CD4-positive, CD25-positive, alpha-beta regulatory T cell (primary cell): ENCODE measurements around the gene ITIH3. TPM values are rescaled to one million over a fixed set of nuclear protein-coding genes. Genes with fewer than 3 reads are reported as not detected.

Experiments
- ATAC-seq, 2 donors: fragments of 150-1000 bp; cut with Tn5 transposase; one replicate each; pipeline ENCODE4 v1.10.0; 2021; ENCODE audit warnings: low read depth in 2 of 2, moderate number of reproducible peaks in 2 of 2, moderate library complexity in 1 of 2
- DNase-seq, 3 donors: peaks; one replicate each; pipeline versions ENCODE4 v3.0.0 to v3.0.0-alpha.2; 2012 to 2022; ENCODE audit warnings: mixed read lengths in 1 of 3
- H3K27ac ChIP-seq: one replicate; pipeline ENCODE4 v1.7.0; 2013; ENCODE audit warnings: mild to moderate bottlenecking, low read length; ENCODE audit not compliant: insufficient read depth, poor library complexity, severe bottlenecking
- H3K27me3 ChIP-seq: one replicate; pipeline ENCODE4 v1.7.0; 2013; ENCODE audit warnings: low read length; ENCODE audit not compliant: control insufficient read depth, insufficient read depth
- H3K36me3 ChIP-seq: one replicate; pipeline ENCODE4 v1.7.0; 2013; ENCODE audit warnings: mild to moderate bottlenecking, low read length, moderate library complexity; ENCODE audit not compliant: control insufficient read depth, insufficient read depth
- H3K4me1 ChIP-seq: 2 replicates; pipeline ENCODE4 v1.7.0; 2013; ENCODE audit warnings: mild to moderate bottlenecking, low read length; ENCODE audit not compliant: insufficient read depth, control insufficient read depth, poor library complexity, severe bottlenecking
- H3K4me3 ChIP-seq: one replicate; pipeline ENCODE4 v1.7.0; 2013; ENCODE audit warnings: low read depth, mild to moderate bottlenecking, low read length, moderate library complexity
- H3K9me3 ChIP-seq, 2 experiments: 1 replicate in 1 of 2; 2 replicates in 1 of 2; pipeline ENCODE4 v1.7.0; 2013; ENCODE audit warnings: low read length in 2 of 2, mild to moderate bottlenecking in 1 of 2, moderate library complexity in 1 of 2; ENCODE audit not compliant: control insufficient read depth in 2 of 2
- H3K27ac Mint-ChIP-seq, 3 donors: one replicate each; pipeline ENCODE4 v1.8.0; 2020 to 2022; ENCODE audit warnings: mild to moderate bottlenecking in 3 of 3, mixed read lengths in 3 of 3, moderate library complexity in 2 of 3
- H3K27me3 Mint-ChIP-seq: one replicate; pipeline ENCODE4 v1.8.0; 2022; ENCODE audit warnings: mild to moderate bottlenecking, mixed read lengths
- H3K36me3 Mint-ChIP-seq: one replicate; pipeline ENCODE4 v1.8.0; 2020; ENCODE audit warnings: mixed read lengths
- H3K4me1 Mint-ChIP-seq, 4 donors: one replicate each; pipeline ENCODE4 v1.8.0; 2020 to 2022; ENCODE audit warnings: mixed read lengths in 4 of 4, mild to moderate bottlenecking in 1 of 4
- H3K4me3 Mint-ChIP-seq, 4 donors: one replicate each; pipeline ENCODE4 v1.8.0; 2020 to 2022; ENCODE audit warnings: mild to moderate bottlenecking in 4 of 4, mixed read lengths in 4 of 4, moderate library complexity in 3 of 4
- H3K9me3 Mint-ChIP-seq, 7 donors: one replicate each; pipeline ENCODE4 v1.8.0; 2020 to 2022; ENCODE audit warnings: mixed read lengths in 7 of 7, mild to moderate bottlenecking in 3 of 7, moderate library complexity in 2 of 7
- polyA plus RNA-seq, 4 donors: library from polyadenylated mRNA; unstranded; fragments of 300-500 nt; fragmentation: Illumina TruSeq; gene quantifications; one replicate each; pipeline ENCODE4 v1.2.3, GENCODE V29; 2021
- total RNA-seq: library from RNA; stranded (reverse); gene quantifications from one replicate; pipeline ENCODE4 v1.2.3, GENCODE V29; 2022

Gene ITIH3
- total and polyA plus RNA-seq, 5 donors from 2014 or later = 0.63 to 1.5 TPM; not detected in 3

- H3K4me3 ChIP-seq = no peak overlapping the region
- no peaks in the 10 kb centered on the region for H3K27me3 ChIP-seq
- no peak overlapping the region for H3K27ac ChIP-seq
- no peak for DNase-seq
- H3K36me3 ChIP-seq = peaks cover 31% of the 10 kb centered on the region
- no peak for ATAC-seq
- Mint-ChIP-seq H3K9me3 (no peaks in the 10 kb centered on the region), H3K4me1 (peaks cover 0 to 23% (median 4%) of the 10 kb centered on the region in 4 donors), H3K36me3 (peaks cover 21% of the 10 kb centered on the region), H3K4me3 (no peak overlapping the region), H3K27me3 (no peaks in the 10 kb centered on the region), H3K27ac (peak overlapping the region in 1 of 3 donors; percentile 20)
- H3K4me1 ChIP-seq = peaks cover 17% of the 10 kb centered on the region
- no peaks in the 10 kb centered on the region for H3K9me3 ChIP-seq
Measured at GRCh38 chr3:52835766-52836470, 41.3 kb downstream of the ITIH3 start.

DNA sequence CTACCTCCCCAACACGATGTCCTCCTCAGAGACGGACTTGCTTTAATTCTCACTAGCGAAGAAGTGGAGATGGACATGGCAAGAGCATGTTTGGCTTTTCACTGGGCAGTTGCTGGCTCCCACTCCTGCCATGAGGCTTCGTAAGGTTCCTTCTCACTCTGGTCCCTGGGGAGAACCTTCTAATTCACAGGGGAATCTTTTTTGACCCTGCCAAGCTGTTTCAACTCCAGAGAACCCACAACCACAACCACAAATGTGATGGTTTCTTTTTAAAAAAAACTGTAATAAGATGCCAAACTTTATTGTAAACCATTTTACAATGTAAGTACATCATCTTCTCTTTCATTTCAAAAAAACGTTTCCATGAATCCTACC, 41.9 kb downstream of the ITIH3 start:
- peaks cover 17% of the 10 kb centered on the region for H3K4me1 ChIP-seq
- Mint-ChIP-seq H3K4me1 (peaks cover 0 to 23% (median 4%) of the 10 kb centered on the region in 4 donors), H3K27ac (peak overlapping the region in 1 of 3 donors; percentile 20), H3K27me3 (no peaks in the 10 kb centered on the region), H3K9me3 (no peaks in the 10 kb centered on the region), H3K36me3 (peaks cover 25% of the 10 kb centered on the region), H3K4me3 (no peak overlapping the region)
- no peak overlapping the region for H3K27ac ChIP-seq
- DNase-seq (no peak), ATAC-seq (no peak)
- H3K9me3 ChIP-seq = no peaks in the 10 kb centered on the region
- H3K4me3 ChIP-seq = no peak overlapping the region
- peaks cover 37% of the 10 kb centered on the region for H3K36me3 ChIP-seq
- H3K27me3 ChIP-seq = no peaks in the 10 kb centered on the region

- peak overlapping the region in 1 of 3 donors; percentile 20 for H3K27ac Mint-ChIP-seq
- no peaks in the 10 kb centered on the region for H3K9me3 Mint-ChIP-seq
- no peak overlapping the region for H3K4me3 Mint-ChIP-seq
- H3K36me3 Mint-ChIP-seq = peaks cover 30% of the 10 kb centered on the region
- peaks cover 0 to 23% (median 4%) of the 10 kb centered on the region in 4 donors for H3K4me1 Mint-ChIP-seq
- no peak for ATAC-seq
- Histone ChIP-seq H3K4me1 (peaks cover 17% of the 10 kb centered on the region), H3K27me3 (no peaks in the 10 kb centered on the region), H3K9me3 (no peaks in the 10 kb centered on the region), H3K4me3 (no peak overlapping the region), H3K36me3 (peaks cover 41% of the 10 kb centered on the region), H3K27ac (no peak overlapping the region)
- no peak for DNase-seq
- H3K27me3 Mint-ChIP-seq = no peaks in the 10 kb centered on the region
Measured at GRCh38 chr3:52836986-52837385, 42.4 kb downstream of the ITIH3 start.

DNA sequence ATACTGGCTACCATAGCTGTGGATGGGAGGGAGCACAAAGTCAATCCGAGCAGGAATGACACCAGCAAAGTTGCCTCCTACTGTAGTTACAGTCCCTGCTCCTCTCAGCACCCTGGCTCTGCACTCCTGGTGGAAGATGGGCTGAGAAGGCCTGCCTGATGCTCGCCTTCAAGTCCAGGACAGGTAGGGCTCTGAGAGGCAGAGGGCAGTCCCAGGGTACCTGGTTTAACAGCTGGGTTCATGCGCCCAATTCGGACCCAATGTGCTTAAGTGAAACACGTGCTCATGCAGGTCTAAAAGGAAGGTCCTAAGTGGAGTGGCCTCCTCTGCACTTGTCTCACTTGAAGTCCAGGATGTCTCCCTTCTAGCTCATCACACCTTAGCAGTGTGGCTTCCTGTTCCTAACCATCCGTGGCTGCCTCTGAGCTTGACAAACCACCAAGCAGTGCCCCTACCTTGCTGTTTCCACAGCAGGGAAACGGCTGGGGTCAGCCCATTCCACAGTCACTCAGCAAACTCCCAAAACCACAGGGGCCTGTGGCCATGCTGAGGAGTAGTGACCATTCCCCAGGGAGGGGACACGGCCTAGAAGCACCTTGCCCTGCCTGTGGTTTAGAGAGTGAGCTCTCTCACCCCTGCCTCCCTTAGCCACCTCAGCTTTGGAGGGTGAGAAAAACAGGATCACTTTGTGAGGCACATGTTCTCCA, 44.1 kb downstream of the ITIH3 start:
- Mint-ChIP-seq H3K36me3 (peaks cover 28% of the 10 kb centered on the region), H3K4me1 (peaks cover 0 to 23% (median 4%) of the 10 kb centered on the region in 4 donors), H3K4me3 (no peak overlapping the region), H3K27me3 (no peaks in the 10 kb centered on the region), H3K27ac (peak overlapping the region in 2 of 3 donors; percentile 52 to 79), H3K9me3 (no peaks in the 10 kb centered on the region)
- Histone ChIP-seq H3K27me3 (no peaks in the 10 kb centered on the region), H3K36me3 (peaks cover 54% of the 10 kb centered on the region), H3K4me1 (peaks cover 17% of the 10 kb centered on the region), H3K27ac (no peak overlapping the region), H3K9me3 (no peaks in the 10 kb centered on the region), H3K4me3 (no peak overlapping the region)
- ATAC-seq (no peak), DNase-seq (peak in 1 of 3 donors; percentile 53)

GRCh38 chr3:52839268-52839575, 44.6 kb downstream of the ITIH3 start:
- Mint-ChIP-seq H3K4me1 (peaks cover 0 to 23% (median 4%) of the 10 kb centered on the region in 4 donors), H3K27me3 (no peaks in the 10 kb centered on the region), H3K36me3 (peaks cover 28% of the 10 kb centered on the region), H3K27ac (no peak overlapping the region), H3K4me3 (no peak overlapping the region), H3K9me3 (no peaks in the 10 kb centered on the region)
- H3K4me1 ChIP-seq = peaks cover 17% of the 10 kb centered on the region
- DNase-seq (no peak), ATAC-seq (no peak)
- H3K27ac ChIP-seq = no peak overlapping the region
- no peaks in the 10 kb centered on the region for H3K27me3 ChIP-seq
- H3K9me3 ChIP-seq = no peaks in the 10 kb centered on the region
- peaks cover 59% of the 10 kb centered on the region for H3K36me3 ChIP-seq
- no peak overlapping the region for H3K4me3 ChIP-seq

DNA sequence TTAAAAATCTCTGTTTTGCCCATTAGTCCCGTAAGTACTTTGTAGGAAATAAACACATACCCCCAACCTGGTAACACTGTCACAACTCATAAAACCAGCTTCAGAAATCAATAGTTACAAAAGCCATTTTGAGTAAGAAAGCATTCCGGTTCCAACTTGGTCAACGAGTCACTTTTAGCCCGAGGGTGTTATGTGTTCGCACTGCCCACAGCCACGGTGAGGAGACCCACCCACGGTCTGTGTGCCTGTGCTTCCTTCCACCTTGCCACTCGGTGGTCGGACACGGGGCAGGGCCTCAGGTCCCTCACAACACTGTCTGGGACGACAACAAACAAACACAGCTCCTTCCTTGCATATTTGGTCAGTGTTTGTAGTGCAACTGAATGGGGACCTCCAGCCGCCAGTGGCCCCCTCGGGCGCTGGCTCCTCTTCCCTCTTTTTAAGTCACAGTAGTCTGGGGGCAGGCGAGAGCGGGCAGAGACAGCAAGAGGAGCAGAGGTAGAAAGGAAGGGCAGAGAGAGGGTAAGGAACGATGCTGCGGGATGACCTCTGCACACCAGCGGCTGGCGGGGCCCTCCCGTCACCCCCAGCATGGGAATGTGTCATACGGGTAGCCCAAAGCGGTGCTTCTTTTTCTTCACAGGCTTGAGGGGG, 45.4 kb downstream of the ITIH3 start:
- ATAC-seq (no peak), DNase-seq (no peak)
- H3K4me3 ChIP-seq = no peak overlapping the region
- no peak overlapping the region for H3K4me3 Mint-ChIP-seq
- no peaks in the 10 kb centered on the region for H3K27me3 ChIP-seq
- H3K4me1 ChIP-seq = peaks cover 17% of the 10 kb centered on the region
- H3K9me3 Mint-ChIP-seq = no peaks in the 10 kb centered on the region
- peaks cover 0 to 23% (median 5%) of the 10 kb centered on the region in 4 donors for H3K4me1 Mint-ChIP-seq
- H3K27me3 Mint-ChIP-seq = no peaks in the 10 kb centered on the region
- H3K9me3 ChIP-seq = no peaks in the 10 kb centered on the region
- H3K27ac ChIP-seq = no peak overlapping the region
- H3K27ac Mint-ChIP-seq = no peak overlapping the region
- peaks cover 28% of the 10 kb centered on the region for H3K36me3 Mint-ChIP-seq
- peaks cover 58% of the 10 kb centered on the region for H3K36me3 ChIP-seq

DNA sequence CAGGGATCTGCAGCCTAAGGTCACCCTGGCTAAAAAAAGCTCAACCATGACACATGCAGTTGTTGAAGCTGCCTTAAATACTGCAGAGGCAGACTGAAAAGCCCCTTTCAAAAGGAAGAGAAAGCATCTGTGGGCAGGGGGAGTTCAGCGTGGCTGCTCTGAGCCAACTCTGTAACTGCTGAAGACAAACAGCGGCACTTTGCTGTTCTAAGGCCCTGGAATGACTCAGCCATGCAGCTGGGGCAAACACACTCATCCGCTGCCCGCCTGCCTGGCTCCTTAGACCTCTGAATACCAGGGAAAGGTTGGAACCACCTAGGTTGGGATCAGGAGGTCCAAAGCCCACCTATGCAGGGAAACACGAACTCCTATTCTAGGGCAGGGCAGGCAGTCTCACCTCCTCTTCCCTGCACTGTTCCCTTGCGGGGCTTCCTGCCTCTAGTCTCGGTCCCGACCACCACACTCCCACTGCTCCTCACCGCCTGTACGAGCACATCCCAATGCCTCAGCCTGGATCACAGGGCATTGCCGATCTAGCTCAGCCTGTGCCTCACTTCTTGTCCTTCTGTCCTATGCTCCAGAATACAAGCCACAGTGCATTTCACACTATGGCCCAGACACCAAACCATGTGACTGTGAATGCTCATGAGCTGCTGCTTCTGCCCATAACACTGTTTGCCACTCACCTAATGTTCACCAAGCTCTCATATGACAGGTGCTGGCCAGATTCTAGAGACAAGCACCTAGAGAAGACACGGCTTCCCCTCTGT, 46.8 kb downstream of the ITIH3 start:
- Histone ChIP-seq H3K9me3 (no peaks in the 10 kb centered on the region), H3K27me3 (no peaks in the 10 kb centered on the region), H3K27ac (no peak overlapping the region), H3K4me3 (no peak overlapping the region), H3K36me3 (peaks cover 52% of the 10 kb centered on the region), H3K4me1 (peaks cover 17% of the 10 kb centered on the region)
- H3K9me3 Mint-ChIP-seq = no peaks in the 10 kb centered on the region
- H3K36me3 Mint-ChIP-seq = peaks cover 26% of the 10 kb centered on the region
- H3K27me3 Mint-ChIP-seq = no peaks in the 10 kb centered on the region
- H3K27ac Mint-ChIP-seq = peak overlapping the region in 1 of 3 donors; percentile 66
- peaks cover 0 to 23% (median 5%) of the 10 kb centered on the region in 4 donors for H3K4me1 Mint-ChIP-seq
- no peak for ATAC-seq
- no peak overlapping the region for H3K4me3 Mint-ChIP-seq
- no peak for DNase-seq
